Activated naive CD4-positive, alpha-beta T cell treated with anti-CD3 and anti-CD28 coated beads, Interleukin-2, amount 10 ng/mL, durations not matched to agents 5 hours and 36 hours (primary cell): ENCODE results near the gene ACSS3. TPM values are rescaled to one million over a fixed set of nuclear protein-coding genes. Genes with fewer than 3 reads are reported as not detected.

Experiments used
- microRNA-seq: library from miRNA; unstranded; fragments of <30 nt; microRNA quantifications from one replicate; pipeline ENCODE4 v1.2.0, GENCODE V29; 2022; ENCODE audit warnings: borderline microRNAs expressed, borderline replicate concordance
- total RNA-seq, 2 experiments: library from RNA; stranded (reverse); gene quantifications; one replicate each; pipeline ENCODE4 v1.2.3, GENCODE V29; 2021

Gene ACSS3, protein sequence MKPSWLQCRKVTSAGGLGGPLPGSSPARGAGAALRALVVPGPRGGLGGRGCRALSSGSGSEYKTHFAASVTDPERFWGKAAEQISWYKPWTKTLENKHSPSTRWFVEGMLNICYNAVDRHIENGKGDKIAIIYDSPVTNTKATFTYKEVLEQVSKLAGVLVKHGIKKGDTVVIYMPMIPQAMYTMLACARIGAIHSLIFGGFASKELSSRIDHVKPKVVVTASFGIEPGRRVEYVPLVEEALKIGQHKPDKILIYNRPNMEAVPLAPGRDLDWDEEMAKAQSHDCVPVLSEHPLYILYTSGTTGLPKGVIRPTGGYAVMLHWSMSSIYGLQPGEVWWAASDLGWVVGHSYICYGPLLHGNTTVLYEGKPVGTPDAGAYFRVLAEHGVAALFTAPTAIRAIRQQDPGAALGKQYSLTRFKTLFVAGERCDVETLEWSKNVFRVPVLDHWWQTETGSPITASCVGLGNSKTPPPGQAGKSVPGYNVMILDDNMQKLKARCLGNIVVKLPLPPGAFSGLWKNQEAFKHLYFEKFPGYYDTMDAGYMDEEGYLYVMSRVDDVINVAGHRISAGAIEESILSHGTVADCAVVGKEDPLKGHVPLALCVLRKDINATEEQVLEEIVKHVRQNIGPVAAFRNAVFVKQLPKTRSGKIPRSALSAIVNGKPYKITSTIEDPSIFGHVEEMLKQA
- not detected for total RNA-seq

DNA sequence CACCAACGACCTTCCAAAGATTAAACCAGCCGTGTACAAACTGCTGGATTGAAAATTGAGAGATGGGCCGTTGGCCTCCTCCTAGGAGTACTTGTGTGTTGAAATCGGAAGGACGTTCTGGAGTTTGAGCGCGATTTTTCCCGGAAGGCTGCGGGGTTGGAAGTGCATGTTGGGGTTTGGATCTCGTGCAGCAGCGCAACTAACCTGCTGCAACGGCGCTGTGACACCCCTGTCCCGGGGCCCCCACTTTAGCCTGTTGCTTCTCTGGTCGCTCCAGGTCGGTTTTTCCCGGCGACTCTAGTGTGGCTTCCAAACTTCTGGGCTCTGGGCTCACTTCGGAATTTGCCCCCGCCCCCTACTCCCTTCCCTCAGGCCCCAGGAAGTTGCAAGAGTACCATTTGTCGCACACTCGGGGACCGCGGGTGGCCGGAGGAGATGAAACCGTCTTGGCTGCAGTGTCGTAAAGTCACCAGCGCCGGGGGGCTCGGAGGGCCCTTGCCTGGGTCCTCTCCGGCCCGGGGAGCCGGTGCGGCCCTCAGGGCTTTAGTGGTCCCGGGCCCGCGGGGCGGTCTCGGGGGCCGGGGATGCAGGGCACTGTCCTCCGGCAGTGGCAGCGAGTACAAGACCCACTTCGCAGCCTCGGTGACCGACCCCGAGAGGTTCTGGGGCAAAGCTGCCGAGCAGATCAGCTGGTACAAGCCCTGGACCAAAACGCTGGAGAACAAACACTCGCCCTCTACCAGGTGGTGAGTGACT lies at the start of gene ACSS3:
ACSS3 (plus strand) TSS at position 394 of the 756 bp plus-strand sequence; CDS start at position 436, 42 bp downstream.

Small RNAs within 50 kb of the gene (microRNA-seq; reads per million reads assigned to microRNA genes)
- not detected for gene MIR4699

Other genes with a start within 250 kb of the ACSS3 start
- gene LIN7A, start 140.1 kb upstream of the ACSS3 start, total RNA-seq: not detected